Large intestine (tissue), 1 donor: ENCODE data around the gene OR2V2. TPM values are rescaled to one million over a fixed set of nuclear protein-coding genes. Genes with fewer than 3 reads are reported as not detected.

ENCODE experiments used
- polyA plus RNA-seq: library from polyadenylated mRNA; unstranded; fragments of 120-200 nt; gene quantifications from one replicate; pipeline ENCODE4 v1.2.1, GENCODE V29; 2013

The OR2V2 gene
- polyA plus RNA-seq, 1 donor, result not detected

Other genes starting within 250 kb of the OR2V2 start
- gene BTNL8, start 248.4 kb upstream of the OR2V2 start, polyA plus RNA-seq, result 135 TPM
- gene BTNL3, start 158.7 kb upstream of the OR2V2 start, polyA plus RNA-seq, result 158 TPM
- gene BTNL9, start 107.3 kb upstream of the OR2V2 start, polyA plus RNA-seq, result 11.6 TPM
- not detected for gene OR2V1, start 16.4 kb upstream of the OR2V2 start, polyA plus RNA-seq
- 0.61 TPM for gene TRIM7, start 57.6 kb downstream of the OR2V2 start, polyA plus RNA-seq
- gene TRIM41, start 75.7 kb downstream of the OR2V2 start, polyA plus RNA-seq, result 22.4 TPM
- 3,389 TPM for gene RACK1, start 96.3 kb downstream of the OR2V2 start, polyA plus RNA-seq
- 33.0 TPM for gene TRIM52, start 113.6 kb downstream of the OR2V2 start, polyA plus RNA-seq
- gene OR4F3, start 219.7 kb downstream of the OR2V2 start, polyA plus RNA-seq, result 0.07 TPM